GM21528 (cell line): ENCODE data around the gene SLC1A5.

ENCODE experiments used
- ATAC-seq: cut with Tn5 transposase; IDR thresholded peaks from one replicate; pipeline ENCODE4 v1.9.1; 2021; ENCODE audit warnings: mild to moderate bottlenecking, moderate library complexity; ENCODE audit not compliant: unreplicated experiment, low FRiP score

The SLC1A5 gene

GRCh38 chr19:46726971-46727501 lies 61.4 kb downstream of the SLC1A5 start:
- ATAC-seq, result no peak

DNA sequence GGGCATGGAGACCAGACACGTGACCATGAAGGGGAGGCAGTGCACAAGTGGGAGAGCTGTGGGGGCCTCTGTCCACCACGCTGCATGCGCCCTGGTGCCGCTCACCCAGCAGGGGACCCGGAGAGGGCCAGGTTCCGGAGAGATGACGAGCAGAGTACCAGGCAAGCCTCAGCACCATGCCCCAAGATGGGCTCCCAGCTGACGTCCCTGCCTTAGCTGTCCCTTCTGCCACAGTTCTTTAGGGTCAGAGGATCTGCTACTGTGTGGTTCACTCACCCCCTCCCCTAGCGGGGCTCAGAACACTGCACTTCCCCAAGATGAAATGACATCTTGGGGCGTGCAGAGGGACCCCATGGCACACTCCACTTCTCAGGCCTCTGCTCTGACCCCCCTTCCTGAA lies 61.8 kb downstream of the SLC1A5 start:
- no peak for ATAC-seq

DNA sequence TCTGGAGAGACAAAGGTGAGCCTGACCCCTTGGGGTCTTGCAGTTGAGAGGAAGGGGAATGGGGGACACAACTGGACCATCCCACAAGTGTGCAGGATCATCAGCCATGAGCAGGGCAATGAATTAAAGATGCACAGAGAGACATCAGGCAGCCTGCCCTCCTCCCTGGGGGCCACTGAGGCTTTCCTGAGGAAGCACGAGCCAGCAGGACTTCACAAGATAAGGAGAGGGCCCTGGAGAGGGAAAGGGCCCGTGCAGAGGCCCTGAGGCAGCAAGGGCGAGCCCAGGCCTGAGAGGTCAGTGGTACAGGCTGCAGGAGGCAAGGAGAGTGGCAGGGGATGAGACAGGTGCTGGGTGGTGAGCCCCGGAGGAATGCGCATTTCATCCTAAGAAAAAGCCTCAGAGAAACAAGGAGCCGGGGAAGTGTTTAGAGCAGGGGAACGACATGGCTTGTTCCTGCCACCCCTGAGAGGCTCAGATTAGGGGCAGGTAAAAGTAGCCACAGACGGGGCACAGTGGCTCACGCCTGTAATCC lies 62.5 kb downstream of the SLC1A5 start:
- no peak for ATAC-seq

- no peak for ATAC-seq
Measured at GRCh38 chr19:46725036-46725820, 63.2 kb downstream of the SLC1A5 start.
